Endothelial cell (in vitro differentiated cells): ENCODE data around the gene CDH23. TPM values are rescaled to one million over a fixed set of nuclear protein-coding genes. Genes with fewer than 3 reads are reported as not detected.
"Not testable (repeated sequence)": the region's sequence is repeated elsewhere in the genome, so short reads cannot be mapped to it uniquely, and the experiment has no call there.

Experiments
- DNase-seq: peaks from one replicate; pipeline ENCODE4 v3.0.0; 2021; ENCODE audit warnings: low spot score
- H3K27ac Mint-ChIP-seq: one replicate; pipeline ENCODE4 v1.8.0; 2021; ENCODE audit warnings: mixed read lengths, inconsistent platforms; ENCODE audit not compliant: unreplicated experiment
- H3K27me3 Mint-ChIP-seq: one replicate; pipeline ENCODE4 v1.8.0; 2021; ENCODE audit warnings: mild to moderate bottlenecking, moderate library complexity, mixed read lengths, inconsistent platforms; ENCODE audit not compliant: unreplicated experiment
- H3K36me3 Mint-ChIP-seq: one replicate; pipeline ENCODE4 v1.8.0; 2021; ENCODE audit warnings: mild to moderate bottlenecking, low read depth, mixed read lengths, inconsistent platforms; ENCODE audit not compliant: unreplicated experiment
- H3K4me1 Mint-ChIP-seq: one replicate; pipeline ENCODE4 v1.8.0; 2021; ENCODE audit warnings: mild to moderate bottlenecking, mixed read lengths, inconsistent platforms; ENCODE audit not compliant: unreplicated experiment
- H3K4me3 Mint-ChIP-seq: one replicate; pipeline ENCODE4 v1.8.0; 2021; ENCODE audit warnings: mild to moderate bottlenecking, mixed read lengths, inconsistent platforms; ENCODE audit not compliant: unreplicated experiment
- H3K9me3 Mint-ChIP-seq: one replicate; pipeline ENCODE4 v1.8.0; 2021; ENCODE audit warnings: mixed read lengths, inconsistent platforms; ENCODE audit not compliant: unreplicated experiment
- total RNA-seq: library from RNA; stranded (reverse); fragmentation: NEBNext Ultra II Directional; extraction: Animal tissue kit (Norgen Biotek cat#: 25700); gene quantifications from one replicate; pipeline ENCODE4 v1.2.1, GENCODE V29; 2021; ENCODE audit not compliant: unreplicated experiment
- TF ChIP-seq, protein P1 (sequence below): fragments of 200-600 bp; sonication (generic); IDR thresholded peaks from one replicate; pipeline ENCODE4 v1.5.0; 2021; ENCODE audit warnings: antibody characterized with exemption; ENCODE audit not compliant: unreplicated experiment

The CDH23 gene
- total RNA-seq, 1 donor from 2014 or later = 0.54 TPM

DNA sequence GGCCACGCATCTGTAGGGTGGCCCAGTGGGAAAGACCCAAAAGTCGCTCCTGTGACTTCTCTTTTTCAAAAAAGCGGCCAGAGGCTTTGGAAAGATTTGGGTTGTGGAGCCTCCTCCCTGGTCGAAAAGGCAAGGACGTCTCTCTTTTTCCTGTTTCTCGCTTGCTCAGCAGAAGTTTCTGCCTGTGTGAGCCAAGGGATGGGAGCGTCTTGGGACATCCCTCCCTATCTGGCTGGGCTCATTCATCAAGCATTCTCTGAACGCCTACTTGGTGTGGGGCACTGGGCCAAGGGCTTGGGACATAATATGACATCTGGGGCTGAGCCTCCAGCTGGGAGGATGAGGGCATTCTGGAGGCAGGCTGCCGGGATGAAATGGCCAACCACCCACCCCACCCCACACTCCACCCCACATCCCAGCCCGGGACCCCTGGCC is 201.9 kb downstream of the CDH23 start:
- Mint-ChIP-seq H3K9me3 (no peaks in the 10 kb centered on the region), H3K4me3 (no peak overlapping the region), H3K27ac (no peak overlapping the region), H3K4me1 (no peaks in the 10 kb centered on the region), H3K36me3 (no peaks in the 10 kb centered on the region), H3K27me3 (peaks cover 8% of the 10 kb centered on the region)
- DNase-seq = no peak
- TF ChIP-seq, protein P1, sequence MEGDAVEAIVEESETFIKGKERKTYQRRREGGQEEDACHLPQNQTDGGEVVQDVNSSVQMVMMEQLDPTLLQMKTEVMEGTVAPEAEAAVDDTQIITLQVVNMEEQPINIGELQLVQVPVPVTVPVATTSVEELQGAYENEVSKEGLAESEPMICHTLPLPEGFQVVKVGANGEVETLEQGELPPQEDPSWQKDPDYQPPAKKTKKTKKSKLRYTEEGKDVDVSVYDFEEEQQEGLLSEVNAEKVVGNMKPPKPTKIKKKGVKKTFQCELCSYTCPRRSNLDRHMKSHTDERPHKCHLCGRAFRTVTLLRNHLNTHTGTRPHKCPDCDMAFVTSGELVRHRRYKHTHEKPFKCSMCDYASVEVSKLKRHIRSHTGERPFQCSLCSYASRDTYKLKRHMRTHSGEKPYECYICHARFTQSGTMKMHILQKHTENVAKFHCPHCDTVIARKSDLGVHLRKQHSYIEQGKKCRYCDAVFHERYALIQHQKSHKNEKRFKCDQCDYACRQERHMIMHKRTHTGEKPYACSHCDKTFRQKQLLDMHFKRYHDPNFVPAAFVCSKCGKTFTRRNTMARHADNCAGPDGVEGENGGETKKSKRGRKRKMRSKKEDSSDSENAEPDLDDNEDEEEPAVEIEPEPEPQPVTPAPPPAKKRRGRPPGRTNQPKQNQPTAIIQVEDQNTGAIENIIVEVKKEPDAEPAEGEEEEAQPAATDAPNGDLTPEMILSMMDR = no peak

DNA sequence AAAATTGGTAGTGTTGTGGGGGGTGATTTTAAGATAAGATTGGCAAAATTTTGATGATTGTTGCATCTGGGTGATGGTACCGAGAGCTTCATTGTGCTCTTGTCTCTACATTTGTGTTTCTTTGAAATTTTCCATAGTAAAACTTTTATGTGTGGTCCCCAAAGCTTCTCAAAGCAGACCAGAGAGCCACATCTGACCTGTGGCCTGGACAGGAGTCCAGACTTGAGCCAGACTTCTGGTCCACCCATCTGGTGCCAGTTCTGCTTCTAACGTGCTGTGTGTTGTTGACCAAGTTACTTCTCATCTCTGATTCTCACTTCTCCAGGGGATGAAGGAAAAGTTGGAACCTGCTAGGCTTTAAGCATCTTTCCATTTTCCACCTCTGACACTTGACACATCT is 202.8 kb downstream of the CDH23 start:
- Mint-ChIP-seq H3K27ac (no peak overlapping the region), H3K4me3 (no peak overlapping the region), H3K9me3 (no peaks in the 10 kb centered on the region), H3K4me1 (no peaks in the 10 kb centered on the region), H3K36me3 (no peaks in the 10 kb centered on the region), H3K27me3 (peaks cover 8% of the 10 kb centered on the region)
- DNase-seq = no peak
- TF ChIP-seq, protein P1 = no peak

DNA sequence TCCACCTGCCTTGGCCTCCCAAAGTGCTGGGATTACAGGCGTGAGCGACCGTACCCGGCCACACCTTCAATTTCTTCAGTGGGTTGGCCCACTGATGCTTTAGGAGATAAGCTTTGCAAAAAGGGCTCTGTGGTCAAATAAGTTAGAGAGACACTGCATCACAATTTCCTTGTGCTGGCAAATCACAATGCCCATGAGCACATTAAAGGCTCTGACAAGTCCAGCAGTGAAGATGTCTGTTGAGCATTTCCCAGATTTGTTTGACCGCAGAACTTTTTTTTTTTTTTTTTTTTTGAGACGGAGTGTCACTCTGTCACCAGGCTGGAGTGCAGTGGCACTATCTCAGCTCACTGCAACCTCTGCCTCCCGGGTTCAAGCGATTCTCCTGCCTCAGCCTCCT is 203.5 kb downstream of the CDH23 start:
- not testable (repeated sequence) for H3K27me3 Mint-ChIP-seq, H3K9me3 Mint-ChIP-seq, H3K27ac Mint-ChIP-seq, H3K4me3 Mint-ChIP-seq, H3K36me3 Mint-ChIP-seq, H3K4me1 Mint-ChIP-seq, DNase-seq

DNA sequence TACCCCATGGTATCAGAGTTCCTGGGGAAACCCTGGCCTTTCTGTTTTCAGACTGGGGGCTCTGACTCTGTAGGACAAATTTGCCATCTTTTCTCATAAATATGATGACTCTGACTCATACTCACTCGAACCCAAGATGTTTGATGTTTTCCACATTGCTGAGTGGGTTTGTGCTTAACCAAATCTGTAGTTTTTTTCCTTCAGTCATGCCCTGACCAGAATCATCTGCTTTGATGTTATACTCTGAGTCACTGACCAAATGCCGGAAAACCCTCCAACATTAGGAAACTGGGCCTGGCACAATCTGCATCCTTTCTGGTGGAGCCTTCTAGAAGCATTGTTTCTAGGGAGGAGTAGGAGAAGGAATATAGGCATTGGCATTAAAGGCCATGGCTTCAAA is 204.1 kb downstream of the CDH23 start:
- no peak for DNase-seq
- TF ChIP-seq, protein P1 = no peak
- Mint-ChIP-seq H3K4me3 (no peak overlapping the region), H3K36me3 (no peaks in the 10 kb centered on the region), H3K9me3 (no peaks in the 10 kb centered on the region), H3K4me1 (no peaks in the 10 kb centered on the region), H3K27me3 (peaks cover 5% of the 10 kb centered on the region), H3K27ac (no peak overlapping the region)

DNA sequence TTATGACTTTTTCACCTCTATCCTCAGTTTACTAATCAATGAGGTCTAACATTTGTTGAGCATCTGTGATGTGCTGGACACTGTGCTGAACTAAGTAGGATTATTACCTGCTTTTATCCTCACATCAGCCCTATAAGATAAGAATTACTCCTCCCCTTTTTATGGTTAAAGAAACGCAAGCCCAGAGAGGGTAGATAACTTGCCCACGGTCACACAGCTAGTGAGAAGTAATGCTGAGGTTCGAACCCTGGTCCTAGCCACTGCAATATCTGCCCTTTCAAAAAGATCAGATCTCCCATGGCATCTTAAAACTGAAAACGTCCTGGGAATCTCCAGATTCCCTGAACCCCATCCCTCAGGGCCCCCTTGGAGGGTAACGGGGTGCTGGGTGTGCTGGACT is 204.6 kb downstream of the CDH23 start:
- H3K27ac Mint-ChIP-seq = no peak overlapping the region
- no peaks in the 10 kb centered on the region for H3K36me3 Mint-ChIP-seq
- no peak for DNase-seq
- H3K4me3 Mint-ChIP-seq = no peak overlapping the region
- peaks cover 5% of the 10 kb centered on the region for H3K27me3 Mint-ChIP-seq
- H3K9me3 Mint-ChIP-seq = no peaks in the 10 kb centered on the region
- TF ChIP-seq, protein P1 = no peak
- H3K4me1 Mint-ChIP-seq = no peaks in the 10 kb centered on the region

DNA sequence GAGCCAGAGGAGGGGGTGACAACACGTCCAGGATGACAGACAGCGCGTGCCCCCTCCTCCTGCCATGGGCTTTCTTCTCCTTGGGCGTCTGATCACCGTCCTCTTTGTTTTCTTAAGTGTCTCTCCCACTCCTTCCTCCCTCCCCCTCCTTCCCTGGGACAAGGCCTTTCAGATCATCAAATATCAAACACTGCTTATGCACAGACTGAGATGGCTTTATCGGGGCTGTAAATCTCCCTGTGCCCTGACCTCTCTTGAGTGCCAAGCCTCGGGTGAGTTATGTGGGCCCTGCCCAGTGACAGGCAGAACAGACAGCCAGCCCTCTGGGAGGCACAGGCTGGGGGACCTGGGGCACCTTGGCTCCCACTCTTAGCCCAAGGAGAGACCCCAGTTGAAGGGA is 206.4 kb downstream of the CDH23 start:
- Mint-ChIP-seq H3K9me3 (no peaks in the 10 kb centered on the region), H3K27me3 (peaks cover 5% of the 10 kb centered on the region)

More for the DNA sequence above, 206.4 kb downstream of the CDH23 start:
- Mint-ChIP-seq H3K4me1 (no peaks in the 10 kb centered on the region), H3K27ac (no peak overlapping the region), H3K4me3 (no peak overlapping the region), H3K36me3 (no peaks in the 10 kb centered on the region)
- DNase-seq = no peak
- TF ChIP-seq, protein P1 = no peak
